Measurements from ENCODE around the gene C11orf24. TPM values are rescaled to one million over a fixed set of nuclear protein-coding genes. Genes with fewer than 3 reads are reported as not detected.

Gene C11orf24
- total and polyA plus RNA-seq, 10 of the 15 experiments (the other 5 are each of a cell fraction or from before 2014, with no cell fraction given): 4.3 to 104 (median 41.4) TPM

DNA sequence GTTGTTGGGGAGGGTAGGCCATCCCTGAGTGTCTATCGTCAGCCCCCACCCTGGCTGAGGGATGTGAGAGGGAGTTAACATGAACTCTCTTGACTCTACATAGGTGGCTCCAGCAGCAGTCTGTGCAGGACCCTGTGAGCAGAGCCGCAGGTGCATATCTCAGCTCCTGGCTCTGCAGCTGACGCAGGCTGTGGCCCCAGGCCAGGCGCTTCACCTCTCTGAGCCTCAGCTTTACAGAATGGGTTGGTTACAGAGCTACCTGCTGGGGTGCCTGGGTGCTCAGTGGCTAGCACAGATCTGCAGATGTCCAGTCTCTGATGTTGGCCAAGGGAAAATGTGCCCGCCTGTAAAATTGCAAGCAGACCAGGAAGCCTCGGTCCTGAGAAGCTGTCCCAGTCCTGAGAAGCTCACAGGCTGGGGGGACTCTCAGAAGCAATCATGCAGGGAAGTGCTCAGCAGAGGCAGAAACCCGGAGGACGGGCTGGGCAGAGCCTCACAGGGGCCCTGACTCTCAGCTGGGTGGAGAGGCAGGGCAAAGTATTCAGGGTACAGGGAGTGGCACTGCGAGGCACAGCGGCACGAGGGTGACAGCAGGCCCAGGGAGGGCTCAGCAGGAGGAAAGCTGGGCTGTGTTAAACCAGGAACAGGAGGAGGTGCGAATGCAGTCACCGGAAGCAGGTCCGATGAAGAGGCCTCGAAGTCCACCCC, 24.7 kb upstream of the C11orf24 start:
- ATAC-seq (no peak), FAIRE-seq (no peak), DNase-seq (ENCODE audit: low read depth, low spot score) (no peak)
- 59% methylated on average over 15 of the region's 15 CpGs for WGBS (ENCODE audit: insufficient coverage, insufficient replicate concordance, low lambda C conversion rate, missing lambda C conversion rate)
- H3K27ac ChIP-seq (ENCODE audit: control insufficient read depth, insufficient read depth): no peak overlapping the region
- no TSS peak for BruUV-seq (replicated peaks)
- H3K4me1 ChIP-seq (ENCODE audit: control insufficient read depth, insufficient read depth, low read length): peaks cover 9% of the 10 kb centered on the region
- RAD21 ChIA-PET (ENCODE audit: unreplicated experiment): interaction anchor here (0.9 to 9.7 kb wide), 12 partner anchors 23 to 89 kb away, joined by 3 to 186 read pairs (median 9); partner anchors contain the start of gene C11orf24
- H3K4me2 ChIP-seq (ENCODE audit: control insufficient read depth, insufficient read depth): no peak overlapping the region
- H3K27me3 ChIP-seq (replicated peaks in 1 of 2; ENCODE audit: control insufficient read depth in 2 of 2, insufficient read depth in 2 of 2, low read length in 1 of 2): no peaks in the 10 kb centered on the region
- CTCF ChIA-PET: interaction anchor here (0.6 to 12.0 kb wide), 18 partner anchors 11 to 287 kb away, joined by 3 to 365 read pairs (median 8); partner anchors contain the start of genes ALDH3B1 and C11orf24
- in situ Hi-C loops (cut with MboI): loop anchor here (5.0 kb wide), 1 partner anchor 39 kb away; no protein-coding TSS in a partner anchor
- no peak overlapping the region for H2AFZ ChIP-seq (ENCODE audit: control insufficient read depth, low read depth, low read length)
- SMC1A ChIA-PET (ENCODE audit: uncharacterized antibody, unreplicated experiment): interaction anchor here (0.7 to 7.9 kb wide), 12 partner anchors 12 to 88 kb away, joined by 3 to 134 read pairs (median 4); partner anchors contain the start of gene C11orf24
- no peaks in the 10 kb centered on the region for H4K20me1 ChIP-seq (ENCODE audit: control insufficient read depth, insufficient read depth)
- H3K4me3 ChIP-seq: no peak overlapping the region
- no peaks in the 10 kb centered on the region for H3K79me2 ChIP-seq (ENCODE audit: control insufficient read depth, insufficient read depth, low read length)
- no peaks in the 10 kb centered on the region; a peak in 1 of 4 replicates for H3K36me3 ChIP-seq (ENCODE audit: control insufficient read depth in 2 of 2, insufficient read depth in 2 of 2, low read length in 1 of 2)
- no peaks in the 10 kb centered on the region for H3K9me3 ChIP-seq (replicated peaks; ENCODE audit: control insufficient read depth, insufficient read depth, low read length)
- H3K9ac ChIP-seq (ENCODE audit: control insufficient read depth, insufficient read depth, low read length): no peak overlapping the region
- intact Hi-C loops (cut with micrococcal nuclease; ENCODE audit: unreplicated experiment): loop anchor here (1.0 to 5.0 kb wide), 5 partner anchors 25 to 151 kb away; partner anchors contain the start of gene C11orf24
- POLR2A ChIA-PET: interaction anchor here (0.9 to 2.9 kb wide), 5 partner anchors 14 to 39 kb away, joined by 4 to 28 read pairs (median 6); partner anchors contain the start of gene C11orf24
- TF ChIP-seq, protein P1, sequence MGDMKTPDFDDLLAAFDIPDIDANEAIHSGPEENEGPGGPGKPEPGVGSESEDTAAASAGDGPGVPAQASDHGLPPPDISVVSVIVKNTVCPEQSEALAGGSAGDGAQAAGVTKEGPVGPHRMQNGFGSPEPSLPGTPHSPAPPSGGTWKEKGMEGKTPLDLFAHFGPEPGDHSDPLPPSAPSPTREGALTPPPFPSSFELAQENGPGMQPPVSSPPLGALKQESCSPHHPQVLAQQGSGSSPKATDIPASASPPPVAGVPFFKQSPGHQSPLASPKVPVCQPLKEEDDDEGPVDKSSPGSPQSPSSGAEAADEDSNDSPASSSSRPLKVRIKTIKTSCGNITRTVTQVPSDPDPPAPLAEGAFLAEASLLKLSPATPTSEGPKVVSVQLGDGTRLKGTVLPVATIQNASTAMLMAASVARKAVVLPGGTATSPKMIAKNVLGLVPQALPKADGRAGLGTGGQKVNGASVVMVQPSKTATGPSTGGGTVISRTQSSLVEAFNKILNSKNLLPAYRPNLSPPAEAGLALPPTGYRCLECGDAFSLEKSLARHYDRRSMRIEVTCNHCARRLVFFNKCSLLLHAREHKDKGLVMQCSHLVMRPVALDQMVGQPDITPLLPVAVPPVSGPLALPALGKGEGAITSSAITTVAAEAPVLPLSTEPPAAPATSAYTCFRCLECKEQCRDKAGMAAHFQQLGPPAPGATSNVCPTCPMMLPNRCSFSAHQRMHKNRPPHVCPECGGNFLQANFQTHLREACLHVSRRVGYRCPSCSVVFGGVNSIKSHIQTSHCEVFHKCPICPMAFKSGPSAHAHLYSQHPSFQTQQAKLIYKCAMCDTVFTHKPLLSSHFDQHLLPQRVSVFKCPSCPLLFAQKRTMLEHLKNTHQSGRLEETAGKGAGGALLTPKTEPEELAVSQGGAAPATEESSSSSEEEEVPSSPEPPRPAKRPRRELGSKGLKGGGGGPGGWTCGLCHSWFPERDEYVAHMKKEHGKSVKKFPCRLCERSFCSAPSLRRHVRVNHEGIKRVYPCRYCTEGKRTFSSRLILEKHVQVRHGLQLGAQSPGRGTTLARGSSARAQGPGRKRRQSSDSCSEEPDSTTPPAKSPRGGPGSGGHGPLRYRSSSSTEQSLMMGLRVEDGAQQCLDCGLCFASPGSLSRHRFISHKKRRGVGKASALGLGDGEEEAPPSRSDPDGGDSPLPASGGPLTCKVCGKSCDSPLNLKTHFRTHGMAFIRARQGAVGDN (IDR thresholded peaks at IDR 0.05): no peak
- TF ChIP-seq, protein P2, sequence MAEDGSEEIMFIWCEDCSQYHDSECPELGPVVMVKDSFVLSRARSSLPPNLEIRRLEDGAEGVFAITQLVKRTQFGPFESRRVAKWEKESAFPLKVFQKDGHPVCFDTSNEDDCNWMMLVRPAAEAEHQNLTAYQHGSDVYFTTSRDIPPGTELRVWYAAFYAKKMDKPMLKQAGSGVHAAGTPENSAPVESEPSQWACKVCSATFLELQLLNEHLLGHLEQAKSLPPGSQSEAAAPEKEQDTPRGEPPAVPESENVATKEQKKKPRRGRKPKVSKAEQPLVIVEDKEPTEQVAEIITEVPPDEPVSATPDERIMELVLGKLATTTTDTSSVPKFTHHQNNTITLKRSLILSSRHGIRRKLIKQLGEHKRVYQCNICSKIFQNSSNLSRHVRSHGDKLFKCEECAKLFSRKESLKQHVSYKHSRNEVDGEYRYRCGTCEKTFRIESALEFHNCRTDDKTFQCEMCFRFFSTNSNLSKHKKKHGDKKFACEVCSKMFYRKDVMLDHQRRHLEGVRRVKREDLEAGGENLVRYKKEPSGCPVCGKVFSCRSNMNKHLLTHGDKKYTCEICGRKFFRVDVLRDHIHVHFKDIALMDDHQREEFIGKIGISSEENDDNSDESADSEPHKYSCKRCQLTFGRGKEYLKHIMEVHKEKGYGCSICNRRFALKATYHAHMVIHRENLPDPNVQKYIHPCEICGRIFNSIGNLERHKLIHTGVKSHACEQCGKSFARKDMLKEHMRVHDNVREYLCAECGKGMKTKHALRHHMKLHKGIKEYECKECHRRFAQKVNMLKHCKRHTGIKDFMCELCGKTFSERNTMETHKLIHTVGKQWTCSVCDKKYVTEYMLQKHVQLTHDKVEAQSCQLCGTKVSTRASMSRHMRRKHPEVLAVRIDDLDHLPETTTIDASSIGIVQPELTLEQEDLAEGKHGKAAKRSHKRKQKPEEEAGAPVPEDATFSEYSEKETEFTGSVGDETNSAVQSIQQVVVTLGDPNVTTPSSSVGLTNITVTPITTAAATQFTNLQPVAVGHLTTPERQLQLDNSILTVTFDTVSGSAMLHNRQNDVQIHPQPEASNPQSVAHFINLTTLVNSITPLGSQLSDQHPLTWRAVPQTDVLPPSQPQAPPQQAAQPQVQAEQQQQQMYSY (CRISPR knock-in tag; IDR thresholded peaks at IDR 0.05): no peak
- TF ChIP-seq PML (IDR thresholded peaks at IDR 0.05; ENCODE audit: low read length): no peak
- TF ChIP-seq CEBPB (IDR thresholded peaks at IDR 0.05; ENCODE audit: borderline replicate concordance in 1 of 2, low read depth in 2 of 2, low read length in 2 of 2): no peak
- no peak for TF ChIP-seq FOXK2 (IDR thresholded peaks at IDR 0.05)
- no peak for TF ChIP-seq RFX5 (IDR thresholded peaks at IDR 0.05; ENCODE audit: low read depth, low read length)
- TF ChIP-seq IKZF1 (conservative IDR thresholded peaks at IDR 0.05): no peak
- TF ChIP-seq CBFB (IDR thresholded peaks at IDR 0.05; ENCODE audit: low read depth): no peak
- TF ChIP-seq ZZZ3 (IDR thresholded peaks at IDR 0.05; ENCODE audit: control insufficient read depth, insufficient read length, low read depth): no peak
- TF ChIP-seq BACH1 (IDR thresholded peaks at IDR 0.05; ENCODE audit: borderline replicate concordance): no peak
- TF ChIP-seq EED (IDR thresholded peaks at IDR 0.05; ENCODE audit: low read depth): no peak
- TF ChIP-seq, protein P3, sequence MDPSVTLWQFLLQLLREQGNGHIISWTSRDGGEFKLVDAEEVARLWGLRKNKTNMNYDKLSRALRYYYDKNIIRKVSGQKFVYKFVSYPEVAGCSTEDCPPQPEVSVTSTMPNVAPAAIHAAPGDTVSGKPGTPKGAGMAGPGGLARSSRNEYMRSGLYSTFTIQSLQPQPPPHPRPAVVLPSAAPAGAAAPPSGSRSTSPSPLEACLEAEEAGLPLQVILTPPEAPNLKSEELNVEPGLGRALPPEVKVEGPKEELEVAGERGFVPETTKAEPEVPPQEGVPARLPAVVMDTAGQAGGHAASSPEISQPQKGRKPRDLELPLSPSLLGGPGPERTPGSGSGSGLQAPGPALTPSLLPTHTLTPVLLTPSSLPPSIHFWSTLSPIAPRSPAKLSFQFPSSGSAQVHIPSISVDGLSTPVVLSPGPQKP (IDR thresholded peaks at IDR 0.05; ENCODE audit: low read depth, low read length): no peak
- no peak for TF ChIP-seq DPF2 (IDR thresholded peaks at IDR 0.05)
